Rectal smooth muscle tissue (tissue), 1 donor: ENCODE data around the gene CARD8.
"Not testable (repeated sequence)": the region's sequence is repeated elsewhere in the genome, so short reads cannot be mapped to it uniquely, and the experiment has no call there.

Experiments
- H3K27ac ChIP-seq: one replicate; pipeline ENCODE4 v1.7.0; 2013; ENCODE audit warnings: low read depth, low read length, inconsistent platforms
- H3K27me3 ChIP-seq: one replicate; pipeline ENCODE4 v1.7.0; 2013; ENCODE audit warnings: low read length; ENCODE audit not compliant: control insufficient read depth, insufficient read depth
- H3K36me3 ChIP-seq: one replicate; pipeline ENCODE4 v1.7.0; 2013; ENCODE audit warnings: low read length; ENCODE audit not compliant: control insufficient read depth, insufficient read depth
- H3K4me1 ChIP-seq: one replicate; pipeline ENCODE4 v1.7.0; 2013; ENCODE audit warnings: low read length; ENCODE audit not compliant: control insufficient read depth, insufficient read depth
- H3K4me3 ChIP-seq: one replicate; pipeline ENCODE4 v1.7.0; 2013; ENCODE audit warnings: low read length
- H3K9ac ChIP-seq: one replicate; pipeline ENCODE4 v1.7.0; 2013; ENCODE audit warnings: low read length

The CARD8 gene, protein sequence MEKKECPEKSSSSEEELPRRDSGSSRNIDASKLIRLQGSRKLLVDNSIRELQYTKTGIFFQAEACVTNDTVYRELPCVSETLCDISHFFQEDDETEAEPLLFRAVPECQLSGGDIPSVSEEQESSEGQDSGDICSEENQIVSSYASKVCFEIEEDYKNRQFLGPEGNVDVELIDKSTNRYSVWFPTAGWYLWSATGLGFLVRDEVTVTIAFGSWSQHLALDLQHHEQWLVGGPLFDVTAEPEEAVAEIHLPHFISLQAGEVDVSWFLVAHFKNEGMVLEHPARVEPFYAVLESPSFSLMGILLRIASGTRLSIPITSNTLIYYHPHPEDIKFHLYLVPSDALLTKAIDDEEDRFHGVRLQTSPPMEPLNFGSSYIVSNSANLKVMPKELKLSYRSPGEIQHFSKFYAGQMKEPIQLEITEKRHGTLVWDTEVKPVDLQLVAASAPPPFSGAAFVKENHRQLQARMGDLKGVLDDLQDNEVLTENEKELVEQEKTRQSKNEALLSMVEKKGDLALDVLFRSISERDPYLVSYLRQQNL

DNA sequence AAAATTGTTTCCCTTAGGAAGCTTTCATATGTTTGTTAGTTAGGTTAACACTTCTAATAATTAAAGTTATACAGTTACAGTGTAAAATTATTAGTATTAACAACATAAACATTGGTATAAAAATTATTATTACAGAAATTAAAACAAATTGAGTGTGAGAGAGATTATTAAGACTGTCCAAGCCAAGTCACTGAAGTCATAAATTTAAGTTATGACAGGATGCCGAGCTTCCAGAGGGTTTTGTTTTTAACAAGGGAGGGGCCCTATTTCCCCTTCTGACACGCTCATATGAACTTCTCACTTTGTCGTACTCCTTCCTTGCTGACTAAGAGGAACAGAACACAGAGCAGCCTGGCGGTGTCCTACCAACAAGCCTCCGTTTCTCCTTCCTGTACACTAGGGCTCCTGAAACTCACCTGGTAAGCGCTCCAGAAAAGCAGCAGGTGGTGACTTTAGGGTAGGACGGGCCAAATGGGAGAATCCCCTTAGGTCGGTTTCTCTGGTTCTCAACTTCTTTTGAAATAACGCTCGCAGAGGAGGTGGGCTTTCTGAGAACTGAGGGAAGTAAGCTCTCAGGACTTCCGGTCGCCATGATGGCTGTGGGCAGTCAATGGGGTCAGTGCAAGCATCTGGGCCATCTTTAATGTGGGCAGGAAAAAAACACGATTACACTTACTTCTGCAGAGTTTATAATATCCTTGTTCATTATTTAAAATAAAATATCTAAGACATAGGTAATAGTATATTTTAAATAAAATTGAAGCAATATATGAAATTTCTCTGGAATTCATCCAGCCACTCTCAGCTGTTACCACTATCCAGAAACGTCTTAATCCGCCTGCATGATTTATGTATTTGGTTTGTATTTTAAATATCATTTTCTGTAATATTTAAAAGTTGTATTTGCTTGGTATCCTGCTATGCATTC, at the start of gene CARD8:
TSS of gene CARD8 (minus strand) at position 537 of the 928 bp plus-strand sequence. CDS start 14,892 bp downstream, outside the sequence.
- Histone ChIP-seq H3K4me3 (peak within 1 kb of the TSS; percentile 84), H3K27ac (peak within 1 kb of the TSS; percentile 90), H3K36me3 (no peaks in the 10 kb centered on the region), H3K9ac (peak within 1 kb of the TSS; percentile 50), H3K27me3 (no peaks in the 10 kb centered on the region), H3K4me1 (no peaks in the 10 kb centered on the region)

DNA sequence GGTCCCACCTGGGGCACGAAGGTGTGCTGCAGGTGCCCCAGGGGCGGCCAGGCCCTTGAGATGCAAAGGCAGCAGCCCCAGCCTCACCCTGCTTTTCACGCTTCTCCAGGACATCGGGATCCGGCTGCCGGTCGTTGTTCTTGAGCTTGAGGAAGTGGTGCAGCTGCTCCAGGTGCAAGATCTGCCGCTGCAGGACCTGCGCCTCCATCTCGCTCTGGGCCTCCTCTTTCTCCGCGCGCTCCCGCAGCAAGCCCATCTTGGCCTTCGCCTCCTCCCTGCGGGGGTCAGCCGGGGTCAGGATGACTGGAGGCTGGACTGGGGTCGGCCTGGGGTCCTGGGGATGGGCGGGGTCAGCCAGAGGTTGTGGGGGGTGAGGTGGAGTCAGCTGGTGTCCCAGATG, 48.2 kb upstream of the CARD8 start:
- H3K4me1 ChIP-seq, result no peaks in the 10 kb centered on the region
- no peak overlapping the region for H3K27ac ChIP-seq
- H3K9ac ChIP-seq, result no peak overlapping the region
- H3K36me3 ChIP-seq, result no peaks in the 10 kb centered on the region
- H3K27me3 ChIP-seq, result no peaks in the 10 kb centered on the region
- no peak overlapping the region for H3K4me3 ChIP-seq

DNA sequence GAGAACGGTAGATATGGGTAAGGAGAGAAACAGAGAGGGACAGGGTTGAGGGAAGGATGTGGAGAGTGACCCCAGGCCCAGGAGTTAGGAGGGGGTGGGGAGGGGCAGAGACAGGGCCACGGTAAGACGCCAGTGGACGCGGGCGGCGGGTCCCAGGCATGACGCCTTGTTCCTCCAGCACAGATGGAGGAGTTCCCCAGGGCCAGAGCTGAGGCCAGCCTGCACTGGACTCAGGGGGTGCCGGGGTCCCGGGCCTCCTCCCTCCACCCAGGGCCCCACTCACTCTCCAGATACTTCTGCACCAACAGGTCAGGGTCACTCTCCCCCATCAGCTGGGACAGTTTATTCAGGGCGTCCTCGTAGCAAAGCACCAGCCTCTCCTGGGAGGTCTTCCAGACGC, 47.7 kb upstream of the CARD8 start:
- no peaks in the 10 kb centered on the region for H3K27me3 ChIP-seq
- no peak overlapping the region for H3K9ac ChIP-seq
- no peaks in the 10 kb centered on the region for H3K36me3 ChIP-seq
- no peaks in the 10 kb centered on the region for H3K4me1 ChIP-seq
- no peak overlapping the region for H3K27ac ChIP-seq
- no peak overlapping the region for H3K4me3 ChIP-seq

DNA sequence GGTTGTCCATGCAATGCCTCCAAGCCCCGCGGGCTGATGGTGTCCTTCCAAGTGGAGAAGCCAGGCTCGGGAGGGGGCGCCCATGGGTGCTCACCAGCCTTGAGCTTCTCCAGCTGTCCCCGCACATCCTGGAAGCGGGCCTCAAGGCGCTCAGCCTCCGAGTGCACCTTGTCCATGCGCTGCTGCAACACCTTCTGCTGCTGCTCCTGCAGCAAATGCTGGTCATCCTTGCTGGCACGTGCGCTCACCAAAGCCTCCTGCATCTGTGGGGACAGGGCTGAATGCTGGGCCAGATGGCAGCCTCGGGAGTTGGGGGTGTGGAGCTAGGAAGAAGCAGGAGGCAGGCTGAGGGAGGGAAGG, 46.9 kb upstream of the CARD8 start:
- Histone ChIP-seq H3K27ac (no peak overlapping the region), H3K4me1 (no peaks in the 10 kb centered on the region), H3K27me3 (no peaks in the 10 kb centered on the region), H3K9ac (no peak overlapping the region), H3K4me3 (no peak overlapping the region), H3K36me3 (no peaks in the 10 kb centered on the region)

DNA sequence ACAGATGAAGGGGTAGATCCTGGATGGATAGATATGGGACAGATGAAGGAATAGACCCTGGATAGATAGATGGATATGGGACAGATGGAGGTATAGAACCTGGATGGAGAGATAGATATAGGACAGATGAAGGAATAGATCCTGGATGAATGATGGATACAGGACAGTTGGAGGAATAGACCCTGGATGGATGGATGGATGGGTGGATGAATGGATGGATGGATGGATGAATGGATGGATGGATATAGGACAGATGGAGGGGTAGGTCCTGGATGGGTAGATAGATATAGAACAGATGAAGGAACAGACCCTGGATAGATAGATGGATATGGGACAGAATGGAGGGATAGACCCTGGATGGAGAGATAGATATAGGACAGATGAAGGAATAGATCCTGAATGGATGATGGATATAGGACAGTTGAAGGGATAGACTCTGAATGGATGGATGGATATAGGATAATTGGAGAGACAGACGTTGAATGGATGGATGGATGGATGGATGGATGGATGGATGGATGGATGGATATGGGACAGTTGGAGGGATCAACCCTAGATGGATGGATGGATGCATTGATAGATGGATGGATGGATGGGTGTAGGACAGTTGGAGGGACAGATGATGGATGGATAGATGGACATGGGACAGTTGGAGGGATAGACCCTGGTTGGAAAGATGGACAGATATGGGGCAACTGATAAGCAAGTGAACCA, 46.3 kb upstream of the CARD8 start:
- Histone ChIP-seq H3K36me3 (no peaks in the 10 kb centered on the region), H3K4me1 (no peaks in the 10 kb centered on the region), H3K27ac (no peak overlapping the region), H3K4me3 (no peak overlapping the region), H3K27me3 (no peaks in the 10 kb centered on the region), H3K9ac (no peak overlapping the region)

DNA sequence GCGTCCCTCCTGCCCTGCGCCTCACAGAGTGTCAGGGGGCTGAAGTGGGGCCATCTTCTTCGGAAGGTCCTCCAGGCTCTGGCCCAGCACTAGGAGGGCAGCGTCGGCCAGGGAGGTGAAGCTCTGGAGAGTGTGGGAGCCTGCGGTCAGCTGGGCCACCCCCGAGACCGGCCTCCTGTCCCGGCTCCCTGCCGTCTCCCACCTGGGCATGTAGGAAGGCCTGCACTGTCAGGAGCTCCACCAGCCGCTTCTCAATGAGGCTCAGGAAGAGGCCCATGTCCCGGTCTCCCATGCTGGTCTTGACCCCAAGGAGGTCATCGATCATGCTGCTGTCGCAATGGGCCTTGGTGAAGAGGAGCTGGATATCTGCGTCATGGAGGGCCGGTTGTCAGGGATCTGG, 42.3 kb upstream of the CARD8 start:
- H3K4me1 ChIP-seq, result no peaks in the 10 kb centered on the region
- no peak overlapping the region for H3K4me3 ChIP-seq
- H3K9ac ChIP-seq, result no peak overlapping the region
- no peaks in the 10 kb centered on the region for H3K36me3 ChIP-seq
- H3K27ac ChIP-seq, result no peak overlapping the region
- H3K27me3 ChIP-seq, result peaks cover 3% of the 10 kb centered on the region

DNA sequence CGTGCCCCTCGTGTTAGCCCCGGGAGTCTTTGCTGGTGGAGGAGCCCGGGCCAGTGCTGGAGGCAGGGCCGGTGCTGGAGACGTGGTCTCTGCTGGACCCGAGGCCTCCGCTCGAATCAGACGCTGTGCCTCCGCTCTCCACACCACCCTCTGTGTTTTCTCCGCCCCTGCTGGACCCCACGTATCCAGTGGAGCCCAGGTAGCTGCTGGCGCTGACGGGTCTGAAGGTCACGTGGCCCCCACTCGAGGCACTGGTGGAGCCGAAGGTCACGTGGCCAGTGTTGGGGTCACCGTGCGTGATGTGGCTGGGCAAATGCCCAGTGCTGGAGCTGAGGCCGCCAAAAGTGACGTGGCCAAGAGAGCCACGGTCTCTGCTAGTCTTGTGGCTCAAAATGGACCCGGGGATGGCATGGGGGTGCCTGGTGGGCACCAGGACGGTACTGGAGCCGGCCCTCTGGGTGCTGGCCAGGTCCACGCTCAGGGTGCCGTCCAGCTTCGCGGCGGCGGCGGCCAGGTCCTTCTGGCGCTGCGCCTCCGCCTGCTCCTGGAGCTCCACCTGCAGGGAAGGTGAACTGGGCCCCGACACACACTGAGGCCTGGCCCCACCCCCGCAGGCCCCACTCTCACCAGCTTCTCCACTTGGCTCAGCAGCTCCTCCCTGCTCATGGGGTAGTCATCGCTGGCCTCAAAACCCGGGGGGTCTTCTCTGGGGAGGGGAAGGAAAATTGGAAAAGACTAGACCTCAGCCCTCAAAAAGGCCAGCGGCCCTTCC, 41.4 kb upstream of the CARD8 start:
- no peaks in the 10 kb centered on the region for H3K4me1 ChIP-seq

DNA sequence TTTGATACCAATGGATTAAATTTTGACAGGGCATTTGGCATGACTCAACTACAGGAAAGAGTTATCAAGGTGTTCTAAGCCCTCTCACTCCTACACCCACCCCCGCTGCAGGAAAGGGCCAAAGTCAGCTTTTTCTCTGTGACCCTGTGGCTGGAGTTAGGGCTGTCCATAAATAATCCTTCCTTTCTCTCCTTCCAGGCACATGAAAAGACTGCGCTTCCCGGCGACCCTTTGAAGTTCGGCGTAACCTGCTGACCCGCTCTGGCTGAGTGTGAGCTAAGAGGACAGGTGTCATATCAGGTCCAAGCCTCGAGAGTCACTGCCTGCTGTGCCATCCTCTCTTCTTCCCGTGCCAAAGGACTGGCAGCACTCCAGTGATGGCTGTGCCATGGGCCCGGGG, 39.7 kb upstream of the CARD8 start:
- no peak overlapping the region for H3K9ac ChIP-seq
- H3K4me1 ChIP-seq, result no peaks in the 10 kb centered on the region
- H3K27ac ChIP-seq, result no peak overlapping the region
- no peak overlapping the region for H3K4me3 ChIP-seq
- no peaks in the 10 kb centered on the region for H3K36me3 ChIP-seq
- H3K27me3 ChIP-seq, result peaks cover 3% of the 10 kb centered on the region

More for the DNA sequence above, 41.4 kb upstream of the CARD8 start:
- Histone ChIP-seq H3K27ac (no peak overlapping the region), H3K9ac (no peak overlapping the region), H3K4me3 (no peak overlapping the region), H3K36me3 (no peaks in the 10 kb centered on the region), H3K27me3 (peaks cover 3% of the 10 kb centered on the region)

DNA sequence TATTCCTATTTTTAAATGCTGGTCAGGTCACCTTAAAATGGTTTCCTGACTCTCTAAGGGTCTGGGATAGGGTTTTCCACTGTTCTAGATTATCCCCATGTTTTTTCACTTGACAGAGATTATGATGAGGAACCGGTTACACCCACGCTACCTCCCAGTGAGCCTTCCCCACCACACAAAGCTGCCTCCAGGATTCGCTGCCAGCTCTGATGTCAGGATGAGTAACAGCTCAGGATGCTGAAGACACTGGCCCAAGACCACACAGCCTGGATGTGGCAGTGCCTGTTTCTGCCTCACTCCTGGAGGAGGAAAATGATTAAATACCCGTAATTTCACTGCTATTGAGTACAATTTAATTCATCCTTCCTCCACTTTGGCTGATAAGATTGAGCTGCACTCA, 37.1 kb upstream of the CARD8 start:
- no peak overlapping the region for H3K27ac ChIP-seq
- no peaks in the 10 kb centered on the region for H3K36me3 ChIP-seq
- H3K27me3 ChIP-seq, result peaks cover 3% of the 10 kb centered on the region
- H3K4me1 ChIP-seq, result no peaks in the 10 kb centered on the region
- H3K9ac ChIP-seq, result no peak overlapping the region
- no peak overlapping the region for H3K4me3 ChIP-seq

DNA sequence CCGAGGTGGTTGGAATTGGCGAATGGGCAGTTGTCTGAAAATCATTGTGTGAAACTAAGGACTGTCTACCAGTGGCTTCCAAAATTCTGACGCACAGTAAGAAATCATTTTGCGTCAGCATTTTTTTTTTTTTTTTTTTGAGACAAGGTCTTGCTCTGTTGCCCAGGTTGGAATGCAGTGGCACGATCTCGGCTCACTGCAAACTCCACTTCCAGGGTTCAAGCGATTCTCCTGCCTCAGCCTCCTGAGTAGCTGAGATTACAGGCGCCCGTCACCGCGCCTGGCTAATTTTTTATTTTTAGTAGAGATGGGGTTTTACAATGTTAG, 35.7 kb upstream of the CARD8 start:
- H3K4me1 ChIP-seq, H3K27ac ChIP-seq, H3K27me3 ChIP-seq, H3K36me3 ChIP-seq: not testable (repeated sequence)
- Histone ChIP-seq H3K4me3 (peak overlapping the region; percentile 59), H3K9ac (peak overlapping the region; percentile 32)

DNA sequence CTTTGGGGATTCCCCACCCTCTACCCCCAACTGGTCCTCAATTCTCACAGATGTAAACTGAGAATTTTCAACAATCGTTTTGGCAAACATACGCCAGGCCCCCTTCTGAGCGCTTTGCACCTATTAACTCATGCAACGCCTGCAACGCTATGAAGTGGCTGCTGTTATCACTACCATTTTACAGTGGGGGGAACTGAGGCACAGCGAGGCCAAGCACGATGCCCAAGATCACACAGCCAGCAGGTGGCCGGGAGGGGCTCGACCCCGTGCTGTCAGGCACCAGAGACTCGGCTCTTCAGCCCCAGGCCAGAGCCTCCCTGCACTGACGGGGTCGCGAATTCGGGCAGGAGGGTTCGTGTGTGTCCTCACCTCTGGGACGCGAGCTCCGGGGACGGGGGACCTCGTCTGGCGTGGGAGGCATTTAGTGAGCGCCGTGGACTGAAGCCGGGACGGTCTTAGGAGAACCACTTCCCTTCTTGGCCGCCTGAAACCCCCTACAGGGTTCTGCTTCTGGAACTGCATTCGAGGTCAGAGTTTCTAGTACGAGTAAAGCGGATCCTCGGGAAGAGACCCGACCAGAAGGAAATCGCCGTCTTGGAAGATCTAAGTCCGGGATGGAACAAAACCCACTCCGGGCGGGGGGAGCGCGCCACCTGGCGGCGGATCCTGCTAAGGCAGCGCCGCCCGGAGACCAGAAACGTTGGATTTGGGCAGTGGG, 35.2 kb upstream of the CARD8 start:
- Histone ChIP-seq H3K4me1 (no peaks in the 10 kb centered on the region), H3K36me3 (no peaks in the 10 kb centered on the region), H3K4me3 (peak overlapping the region; percentile 59), H3K9ac (peak overlapping the region; percentile 32), H3K27ac (no peak overlapping the region), H3K27me3 (peaks cover 3% of the 10 kb centered on the region)
